Measurements from ENCODE around the gene HIBADH. TPM values are rescaled to one million over a fixed set of nuclear protein-coding genes. Genes with fewer than 3 reads are reported as not detected.

The HIBADH gene
- total RNA-seq, 2 experiments from 2014 or later: 9.4 to 10.3 TPM

DNA sequence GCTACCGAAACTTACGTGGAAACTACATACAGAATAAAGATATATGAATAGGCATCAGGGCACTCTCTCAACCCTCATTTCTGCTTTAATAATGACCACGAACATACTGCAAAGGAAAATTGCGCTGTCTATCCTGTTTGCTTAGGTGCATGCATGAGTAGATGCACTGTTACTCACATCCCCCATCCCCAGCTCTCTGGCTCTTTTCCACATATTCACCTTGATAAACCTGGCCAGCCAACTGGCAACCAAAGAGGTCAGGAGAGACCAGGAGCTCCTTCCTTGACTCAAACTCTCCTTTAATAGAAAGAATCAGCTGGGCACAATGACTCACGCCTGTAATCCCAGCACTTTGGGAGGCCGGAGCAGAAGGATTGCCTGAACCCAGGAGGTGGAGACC is 29.6 kb downstream of the HIBADH start:
- Mint-ChIP-seq H3K4me3 (no peak overlapping the region), H3K36me3 (ENCODE audit: low read depth) (peaks cover 3% of the 10 kb centered on the region), H3K27me3 (ENCODE audit: low read depth) (no peaks in the 10 kb centered on the region), H3K4me1 (ENCODE audit: low read depth) (peaks cover 23% of the 10 kb centered on the region), H3K9me3 (ENCODE audit: insufficient read depth) (no peaks in the 10 kb centered on the region), H3K27ac (no peak overlapping the region)
- POLR2A ChIA-PET: interaction anchor here (0.7 kb wide), 1 partner anchor 154 kb away, joined by 4 read pairs; no protein-coding TSS in a partner anchor
- no peak for ATAC-seq
- CTCF ChIA-PET: no interaction called here
- DNase-seq: no peak

GRCh38 chr7:27631391-27631790 is 31.3 kb downstream of the HIBADH start:
- no peak overlapping the region for H3K27ac Mint-ChIP-seq
- no peak for ATAC-seq
- H3K36me3 Mint-ChIP-seq (ENCODE audit: low read depth): peaks cover 3% of the 10 kb centered on the region
- POLR2A ChIA-PET: no interaction called here
- no peaks in the 10 kb centered on the region for H3K27me3 Mint-ChIP-seq (ENCODE audit: low read depth)
- no peaks in the 10 kb centered on the region for H3K9me3 Mint-ChIP-seq (ENCODE audit: insufficient read depth)
- H3K4me3 Mint-ChIP-seq: no peak overlapping the region
- no peak for DNase-seq
- H3K4me1 Mint-ChIP-seq (ENCODE audit: low read depth): peaks cover 18% of the 10 kb centered on the region
- CTCF ChIA-PET: no interaction called here

GRCh38 chr7:27627146-27627545 is 35.5 kb downstream of the HIBADH start:
- H3K36me3 Mint-ChIP-seq (ENCODE audit: low read depth): peaks cover 9% of the 10 kb centered on the region

DNA sequence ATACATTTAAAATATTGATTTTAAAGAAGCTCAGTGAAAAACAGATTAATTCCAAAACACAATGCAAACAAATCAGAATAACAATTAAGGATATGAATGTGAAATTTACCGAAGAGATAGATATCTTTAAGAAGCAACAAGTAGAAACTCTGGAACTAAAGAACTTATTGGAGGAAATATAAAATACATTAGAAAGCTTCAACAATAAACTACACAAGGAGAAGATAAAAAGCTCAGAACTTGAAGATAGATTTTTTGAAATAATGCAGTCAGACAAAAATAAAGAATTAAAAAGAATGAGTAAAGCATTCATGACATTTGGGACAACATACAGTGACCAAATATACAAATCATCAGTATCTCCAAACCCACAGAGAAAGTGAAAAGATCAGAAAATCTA is 43.2 kb downstream of the HIBADH start:
- no peak overlapping the region for H3K4me3 Mint-ChIP-seq
- H3K4me1 Mint-ChIP-seq (ENCODE audit: low read depth): no peaks in the 10 kb centered on the region
- H3K36me3 Mint-ChIP-seq (ENCODE audit: low read depth): peaks cover 32% of the 10 kb centered on the region
- H3K27me3 Mint-ChIP-seq (ENCODE audit: low read depth): no peaks in the 10 kb centered on the region
- peaks cover 35% of the 10 kb centered on the region for H3K9me3 Mint-ChIP-seq (ENCODE audit: insufficient read depth)
- H3K27ac Mint-ChIP-seq: no peak overlapping the region
- no peak for DNase-seq
- POLR2A ChIA-PET: no interaction called here
- no peak for ATAC-seq
- CTCF ChIA-PET: no interaction called here

More at GRCh38 chr7:27627146-27627545, 35.5 kb downstream of the HIBADH start:
- Mint-ChIP-seq H3K4me3 (no peak overlapping the region), H3K27ac (no peak overlapping the region), H3K9me3 (ENCODE audit: insufficient read depth) (peaks cover 12% of the 10 kb centered on the region), H3K4me1 (ENCODE audit: low read depth) (no peaks in the 10 kb centered on the region), H3K27me3 (ENCODE audit: low read depth) (no peaks in the 10 kb centered on the region)
- CTCF ChIA-PET: no interaction called here
- DNase-seq (no peak), ATAC-seq (no peak)
- POLR2A ChIA-PET: no interaction called here

- Mint-ChIP-seq H3K4me1 (ENCODE audit: low read depth) (no peaks in the 10 kb centered on the region), H3K4me3 (no peak overlapping the region), H3K9me3 (ENCODE audit: insufficient read depth) (peaks cover 30% of the 10 kb centered on the region), H3K27me3 (ENCODE audit: low read depth) (no peaks in the 10 kb centered on the region), H3K36me3 (ENCODE audit: low read depth) (peaks cover 25% of the 10 kb centered on the region), H3K27ac (no peak overlapping the region)
- ChIA-PET POLR2A (no interaction called here), CTCF (interaction anchor here (1.2 kb wide), 1 partner anchor 11 kb away, joined by 3 read pairs; no protein-coding TSS in a partner anchor)
- DNase-seq (no peak), ATAC-seq (no peak)
Measured at GRCh38 chr7:27617651-27618381, 44.9 kb downstream of the HIBADH start.

- Mint-ChIP-seq H3K4me3 (no peak overlapping the region), H3K4me1 (ENCODE audit: low read depth) (no peaks in the 10 kb centered on the region), H3K36me3 (ENCODE audit: low read depth) (peaks cover 25% of the 10 kb centered on the region), H3K9me3 (ENCODE audit: insufficient read depth) (peaks cover 24% of the 10 kb centered on the region), H3K27ac (no peak overlapping the region), H3K27me3 (ENCODE audit: low read depth) (no peaks in the 10 kb centered on the region)
- POLR2A ChIA-PET: interaction anchor here (0.6 kb wide), 1 partner anchor 44 kb away, joined by 3 read pairs; no protein-coding TSS in a partner anchor
- ATAC-seq: no peak
- CTCF ChIA-PET: interaction anchor here (1.2 kb wide), 1 partner anchor 11 kb away, joined by 3 read pairs; no protein-coding TSS in a partner anchor
- DNase-seq: no peak
Measured at GRCh38 chr7:27616914-27617548, 45.7 kb downstream of the HIBADH start.

DNA sequence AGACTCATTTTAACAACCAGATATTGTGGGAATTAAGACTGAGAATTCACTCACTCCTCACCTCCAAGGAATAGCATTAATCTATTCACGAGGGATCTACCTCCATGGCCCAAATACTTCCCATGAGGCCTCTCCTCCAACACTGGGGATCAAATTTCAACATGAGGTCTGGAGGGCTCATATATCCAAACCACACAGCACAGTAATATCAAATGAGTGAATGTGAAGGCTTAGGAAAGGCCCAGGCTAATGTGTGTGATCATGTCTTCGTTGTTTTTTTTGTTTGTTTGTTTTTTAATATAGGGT is 46.5 kb downstream of the HIBADH start:
- DNase-seq (no peak), ATAC-seq (no peak)
- H3K4me1 Mint-ChIP-seq (ENCODE audit: low read depth): no peaks in the 10 kb centered on the region
- peaks cover 24% of the 10 kb centered on the region for H3K36me3 Mint-ChIP-seq (ENCODE audit: low read depth)
- H3K27me3 Mint-ChIP-seq (ENCODE audit: low read depth): no peaks in the 10 kb centered on the region
- no peak overlapping the region for H3K4me3 Mint-ChIP-seq
- H3K27ac Mint-ChIP-seq: no peak overlapping the region
- H3K9me3 Mint-ChIP-seq (ENCODE audit: insufficient read depth): peaks cover 24% of the 10 kb centered on the region
- ChIA-PET POLR2A (no interaction called here), CTCF (no interaction called here)

DNA sequence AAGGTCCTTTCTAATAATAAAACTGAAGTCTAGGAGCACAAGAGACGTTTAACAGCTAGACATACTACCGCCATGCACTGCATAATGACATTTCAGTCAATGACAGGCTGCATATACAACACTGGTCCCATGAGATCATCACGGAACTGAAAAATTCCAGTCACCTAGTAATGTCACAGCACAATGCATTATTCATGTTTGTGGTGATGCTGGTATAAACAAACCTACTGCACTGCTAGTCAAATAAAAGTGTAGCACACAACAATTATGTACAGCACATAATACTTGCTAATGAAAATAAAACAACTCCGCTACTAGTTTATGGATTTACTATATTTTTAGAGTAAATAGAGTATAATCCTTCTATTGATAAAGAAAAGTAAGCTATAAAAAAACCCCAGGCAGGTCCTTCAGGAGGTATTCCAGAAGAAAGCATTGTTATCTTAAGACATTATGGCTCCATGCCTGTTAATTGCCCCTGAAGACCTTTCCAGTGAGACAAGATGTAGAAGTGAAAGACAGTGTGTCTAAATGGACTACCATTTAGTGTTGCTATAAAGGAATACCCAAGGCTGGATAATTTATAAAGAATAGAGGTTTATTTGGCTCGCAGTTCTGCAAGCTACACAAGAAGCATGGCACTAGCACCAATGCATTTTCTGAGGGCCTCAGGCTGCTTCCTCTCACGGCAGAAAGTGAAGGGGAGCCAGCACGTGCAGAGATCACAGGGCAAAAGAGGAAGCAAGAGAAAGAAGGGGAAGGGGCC is 47.1 kb downstream of the HIBADH start:
- no peak overlapping the region for H3K4me3 Mint-ChIP-seq
- no peaks in the 10 kb centered on the region for H3K27me3 Mint-ChIP-seq (ENCODE audit: low read depth)
- H3K27ac Mint-ChIP-seq: no peak overlapping the region
- ATAC-seq: no peak
- no peaks in the 10 kb centered on the region for H3K4me1 Mint-ChIP-seq (ENCODE audit: low read depth)
- ChIA-PET POLR2A (no interaction called here), CTCF (no interaction called here)
- DNase-seq: no peak
- H3K36me3 Mint-ChIP-seq (ENCODE audit: low read depth): peaks cover 18% of the 10 kb centered on the region
- peaks cover 19% of the 10 kb centered on the region for H3K9me3 Mint-ChIP-seq (ENCODE audit: insufficient read depth)

GRCh38 chr7:27614095-27614494 is 48.6 kb downstream of the HIBADH start:
- peaks cover 10% of the 10 kb centered on the region for H3K36me3 Mint-ChIP-seq (ENCODE audit: low read depth)
- peaks cover 4% of the 10 kb centered on the region for H3K4me1 Mint-ChIP-seq (ENCODE audit: low read depth)
- DNase-seq: no peak
- CTCF ChIA-PET: no interaction called here
- ATAC-seq: no peak
- POLR2A ChIA-PET: no interaction called here
- no peak overlapping the region for H3K4me3 Mint-ChIP-seq
- H3K9me3 Mint-ChIP-seq (ENCODE audit: insufficient read depth): peaks cover 6% of the 10 kb centered on the region
- no peak overlapping the region for H3K27ac Mint-ChIP-seq
- no peaks in the 10 kb centered on the region for H3K27me3 Mint-ChIP-seq (ENCODE audit: low read depth)

GRCh38 chr7:27611059-27611458 is 51.6 kb downstream of the HIBADH start:
- H3K36me3 Mint-ChIP-seq (ENCODE audit: low read depth): peaks cover 2% of the 10 kb centered on the region
- ChIA-PET CTCF (no interaction called here), POLR2A (no interaction called here)
- ATAC-seq: no peak
- H3K4me1 Mint-ChIP-seq (ENCODE audit: low read depth): peaks cover 4% of the 10 kb centered on the region
- H3K27ac Mint-ChIP-seq: no peak overlapping the region
- no peaks in the 10 kb centered on the region for H3K27me3 Mint-ChIP-seq (ENCODE audit: low read depth)
- DNase-seq: no peak
- H3K9me3 Mint-ChIP-seq (ENCODE audit: insufficient read depth): no peaks in the 10 kb centered on the region
- no peak overlapping the region for H3K4me3 Mint-ChIP-seq

DNA sequence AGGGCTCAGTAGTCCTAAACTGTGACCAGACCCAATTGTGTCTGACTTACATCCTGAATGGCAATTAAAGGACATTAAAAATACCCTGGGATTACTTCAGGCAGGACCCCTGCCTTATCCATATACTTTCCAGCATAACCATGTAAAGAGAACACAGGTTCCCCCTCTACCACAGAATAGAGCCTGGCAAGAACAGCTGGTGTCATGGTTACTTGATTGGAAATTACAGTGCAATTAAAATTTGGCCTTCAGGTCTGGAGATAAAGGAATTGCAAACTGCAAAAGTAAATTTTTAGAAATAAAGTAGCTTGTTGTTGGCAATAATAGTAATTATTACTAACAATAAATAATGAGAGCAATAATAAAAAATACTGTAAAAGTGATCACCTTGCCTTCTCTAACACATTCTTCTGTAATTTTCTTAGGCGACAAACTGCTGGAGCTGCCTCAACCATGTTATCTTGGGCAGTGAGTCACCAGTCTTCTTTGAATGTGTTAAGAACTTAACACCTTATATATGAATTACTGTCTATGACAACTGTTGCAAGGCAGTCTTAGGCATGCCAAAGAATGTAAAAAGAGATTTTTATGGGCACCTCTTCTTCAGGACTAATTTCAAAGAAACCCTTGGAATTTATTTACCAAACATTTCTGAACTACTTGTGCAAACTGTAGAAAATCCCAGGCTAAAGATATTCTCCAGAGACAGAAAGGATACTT is 53.7 kb downstream of the HIBADH start:
- no peak for DNase-seq
- Mint-ChIP-seq H3K27me3 (ENCODE audit: low read depth) (no peaks in the 10 kb centered on the region), H3K36me3 (ENCODE audit: low read depth) (no peaks in the 10 kb centered on the region), H3K4me3 (no peak overlapping the region), H3K27ac (no peak overlapping the region), H3K9me3 (ENCODE audit: insufficient read depth) (no peaks in the 10 kb centered on the region), H3K4me1 (ENCODE audit: low read depth) (peaks cover 4% of the 10 kb centered on the region)
- POLR2A ChIA-PET: no interaction called here
- CTCF ChIA-PET: no interaction called here
- ATAC-seq: no peak

DNA sequence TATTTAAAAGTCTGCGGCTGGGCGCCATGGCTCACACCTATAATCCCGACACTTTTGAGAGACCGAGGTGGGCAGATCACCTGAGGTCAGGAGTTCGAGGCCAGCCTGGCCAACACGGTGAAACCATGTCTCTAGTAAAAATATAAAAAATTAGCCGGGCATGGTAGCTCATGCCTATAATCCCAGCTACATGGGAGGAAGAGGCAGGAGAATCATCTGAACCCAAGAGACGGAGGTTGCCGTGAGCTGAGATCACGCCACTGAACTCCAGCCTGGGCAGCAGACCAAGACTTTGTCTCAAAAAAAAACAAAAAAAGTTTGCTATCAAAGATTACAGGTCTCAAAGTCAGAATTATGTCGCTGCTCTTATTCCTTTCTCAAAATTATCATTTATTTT is 55.5 kb downstream of the HIBADH start:
- no peaks in the 10 kb centered on the region for H3K27me3 Mint-ChIP-seq (ENCODE audit: low read depth)
- ChIA-PET CTCF (interaction anchor here (0.9 to 3.0 kb wide), 3 partner anchors 10 to 411 kb away, joined by 3 to 17 read pairs (median 3); no protein-coding TSS in a partner anchor), POLR2A (no interaction called here)
- no peaks in the 10 kb centered on the region for H3K36me3 Mint-ChIP-seq (ENCODE audit: low read depth)
- H3K9me3 Mint-ChIP-seq (ENCODE audit: insufficient read depth): no peaks in the 10 kb centered on the region
- DNase-seq (no peak), ATAC-seq (no peak)
- no peak overlapping the region for H3K27ac Mint-ChIP-seq
- H3K4me3 Mint-ChIP-seq: no peak overlapping the region
- peaks cover 4% of the 10 kb centered on the region for H3K4me1 Mint-ChIP-seq (ENCODE audit: low read depth)

Measured in activated CD8-positive, alpha-beta T cell treated with anti-CD3 and anti-CD28 coated beads, Interleukin-2, amount 10 ng/mL, durations not matched to agents 7 days and 5 days (primary cell).